ENCODE measurements around the gene MIER2.

DNA sequence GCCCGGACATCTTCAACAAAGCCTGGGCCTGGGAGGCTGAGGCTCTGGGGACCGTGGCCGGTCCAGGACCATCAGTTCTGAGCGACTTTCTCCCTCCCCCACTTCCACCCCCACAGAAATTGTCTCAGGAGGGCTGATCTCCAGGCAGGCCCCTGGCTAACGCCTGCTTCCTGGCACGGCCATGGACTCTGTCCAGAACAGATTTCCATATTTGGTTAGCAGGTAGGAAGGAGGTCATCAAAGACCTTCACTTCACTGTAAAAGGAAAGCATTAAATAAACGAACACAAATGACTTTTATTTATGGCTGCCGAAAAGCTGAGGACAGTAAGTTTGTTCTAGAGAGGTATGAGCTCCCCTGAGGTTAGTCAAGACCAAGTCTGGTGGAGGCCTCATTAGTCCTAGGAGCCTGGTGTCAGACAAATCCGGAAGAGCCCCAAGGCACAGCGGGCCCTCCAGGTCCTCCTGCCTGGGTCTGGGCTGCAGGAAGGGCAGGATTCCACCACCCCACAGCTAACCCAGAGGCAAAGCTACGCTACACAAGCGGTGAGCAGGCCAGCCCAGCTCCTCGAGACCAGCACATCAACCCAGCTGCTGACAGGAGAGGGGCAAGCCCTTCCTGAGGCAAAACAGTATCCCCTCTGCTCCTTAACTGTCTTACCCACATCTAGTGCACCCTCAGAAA, 48.8 kb downstream of the MIER2 start:
- TF ChIP-seq, protein P1, sequence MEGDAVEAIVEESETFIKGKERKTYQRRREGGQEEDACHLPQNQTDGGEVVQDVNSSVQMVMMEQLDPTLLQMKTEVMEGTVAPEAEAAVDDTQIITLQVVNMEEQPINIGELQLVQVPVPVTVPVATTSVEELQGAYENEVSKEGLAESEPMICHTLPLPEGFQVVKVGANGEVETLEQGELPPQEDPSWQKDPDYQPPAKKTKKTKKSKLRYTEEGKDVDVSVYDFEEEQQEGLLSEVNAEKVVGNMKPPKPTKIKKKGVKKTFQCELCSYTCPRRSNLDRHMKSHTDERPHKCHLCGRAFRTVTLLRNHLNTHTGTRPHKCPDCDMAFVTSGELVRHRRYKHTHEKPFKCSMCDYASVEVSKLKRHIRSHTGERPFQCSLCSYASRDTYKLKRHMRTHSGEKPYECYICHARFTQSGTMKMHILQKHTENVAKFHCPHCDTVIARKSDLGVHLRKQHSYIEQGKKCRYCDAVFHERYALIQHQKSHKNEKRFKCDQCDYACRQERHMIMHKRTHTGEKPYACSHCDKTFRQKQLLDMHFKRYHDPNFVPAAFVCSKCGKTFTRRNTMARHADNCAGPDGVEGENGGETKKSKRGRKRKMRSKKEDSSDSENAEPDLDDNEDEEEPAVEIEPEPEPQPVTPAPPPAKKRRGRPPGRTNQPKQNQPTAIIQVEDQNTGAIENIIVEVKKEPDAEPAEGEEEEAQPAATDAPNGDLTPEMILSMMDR (IDR thresholded peaks at IDR 0.05): no peak
- no peak for TF ChIP-seq POLR2AphosphoS5 (IDR thresholded peaks at IDR 0.05)
- TF ChIP-seq POLR2A (IDR thresholded peaks at IDR 0.05): no peak
- TF ChIP-seq EP300 (IDR thresholded peaks at IDR 0.05): no peak

Data from sigmoid colon (tissue), 4 donors.